Renal pelvis (tissue), 4 donors: ENCODE data around the gene TLX2. TPM values are rescaled to one million over a fixed set of nuclear protein-coding genes. Genes with fewer than 3 reads are reported as not detected.

Experiments used
- DNase-seq: peaks from one replicate; pipeline ENCODE4 v3.0.0-alpha.2; 2013
- polyA plus RNA-seq, 3 donors: library from polyadenylated mRNA; unstranded; fragments of 120-200 nt; gene quantifications; one replicate each; pipeline ENCODE4 v1.2.1, GENCODE V29; 2013; ENCODE audit not compliant: insufficient read length in 3 of 3

Gene TLX2
- polyA plus RNA-seq, 3 donors, result 0.06 to 0.17 (median 0.13) TPM

- no peak for DNase-seq
Observed at GRCh38 chr2:74511104-74511989, 2.9 kb upstream of the TLX2 start.

GRCh38 chr2:74512744-74513604 lies 1.3 kb upstream of the TLX2 start:
- no peak for DNase-seq

GRCh38 chr2:74513605-74514367 lies 464 bp upstream of the TLX2 start:
- DNase-seq, result no peak

GRCh38 chr2:74515271-74515980 lies 1.2 kb downstream of the TLX2 start:
- DNase-seq, result no peak

GRCh38 chr2:74515981-74516633 lies 1.9 kb downstream of the TLX2 start:
- no peak for DNase-seq

- no peak for DNase-seq
Observed at GRCh38 chr2:74516650-74517049, 2.4 kb downstream of the TLX2 start.

GRCh38 chr2:74522516-74522915 lies 8.3 kb downstream of the TLX2 start:
- no peak for DNase-seq

- DNase-seq, result no peak
Observed at GRCh38 chr2:74524005-74524404, 9.8 kb downstream of the TLX2 start.

GRCh38 chr2:74524955-74525716 lies 10.9 kb downstream of the TLX2 start:
- DNase-seq, result no peak

GRCh38 chr2:74525717-74526648 lies 11.7 kb downstream of the TLX2 start, which contains the start of gene DQX1:
TSS of gene DQX1 (minus strand) at chr2:74526231. CDS start at chr2:74525729, 502 bp downstream.
- no peak for DNase-seq

GRCh38 chr2:74526649-74527230 lies 12.5 kb downstream of the TLX2 start:
- no peak for DNase-seq

GRCh38 chr2:74527741-74528140 lies 13.5 kb downstream of the TLX2 start:
- DNase-seq, result no peak

- DNase-seq, result no peak
Observed at GRCh38 chr2:74528600-74529356, 14.5 kb downstream of the TLX2 start.

- DNase-seq, result peak; percentile 99
Observed at GRCh38 chr2:74529357-74530238, 15.3 kb downstream of the TLX2 start, which contains the start of the genes AUP1 and HTRA2. TSS of gene AUP1 (minus strand) at chr2:74529706. CDS start at chr2:74529629, 77 bp downstream. TSS of gene HTRA2 (plus strand) at chr2:74529933. CDS start at chr2:74530007, 74 bp downstream.

GRCh38 chr2:74530239-74531187 lies 16.3 kb downstream of the TLX2 start:
- DNase-seq, result no peak
